ENCODE measurements around the gene LGMN.
"Not testable (repeated sequence)": the region's sequence is repeated elsewhere in the genome, so short reads cannot be mapped to it uniquely, and the experiment has no call there.

Gene LGMN

DNA sequence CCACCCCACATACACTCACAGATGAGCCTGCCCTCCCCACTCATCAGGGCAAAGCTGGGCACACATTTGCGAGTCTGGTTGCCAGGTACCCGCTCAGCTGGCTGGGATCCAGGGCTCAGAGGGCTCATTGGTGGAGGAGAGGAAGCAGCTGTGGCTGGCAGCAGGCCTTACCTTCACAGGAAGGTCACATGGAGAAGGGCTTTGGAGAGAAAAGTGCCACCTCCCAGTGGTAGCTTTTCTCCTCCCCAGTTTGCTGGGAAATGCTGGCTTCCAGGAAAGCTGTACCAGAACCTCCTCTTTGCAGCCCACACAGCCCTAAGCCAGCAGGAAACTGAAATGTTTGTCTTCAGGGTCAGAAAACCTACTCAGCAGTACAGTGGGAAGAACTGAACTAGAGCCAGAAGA, 55.6 kb downstream of the LGMN start:
- peak; percentile 88 for DNase-seq

DNA sequence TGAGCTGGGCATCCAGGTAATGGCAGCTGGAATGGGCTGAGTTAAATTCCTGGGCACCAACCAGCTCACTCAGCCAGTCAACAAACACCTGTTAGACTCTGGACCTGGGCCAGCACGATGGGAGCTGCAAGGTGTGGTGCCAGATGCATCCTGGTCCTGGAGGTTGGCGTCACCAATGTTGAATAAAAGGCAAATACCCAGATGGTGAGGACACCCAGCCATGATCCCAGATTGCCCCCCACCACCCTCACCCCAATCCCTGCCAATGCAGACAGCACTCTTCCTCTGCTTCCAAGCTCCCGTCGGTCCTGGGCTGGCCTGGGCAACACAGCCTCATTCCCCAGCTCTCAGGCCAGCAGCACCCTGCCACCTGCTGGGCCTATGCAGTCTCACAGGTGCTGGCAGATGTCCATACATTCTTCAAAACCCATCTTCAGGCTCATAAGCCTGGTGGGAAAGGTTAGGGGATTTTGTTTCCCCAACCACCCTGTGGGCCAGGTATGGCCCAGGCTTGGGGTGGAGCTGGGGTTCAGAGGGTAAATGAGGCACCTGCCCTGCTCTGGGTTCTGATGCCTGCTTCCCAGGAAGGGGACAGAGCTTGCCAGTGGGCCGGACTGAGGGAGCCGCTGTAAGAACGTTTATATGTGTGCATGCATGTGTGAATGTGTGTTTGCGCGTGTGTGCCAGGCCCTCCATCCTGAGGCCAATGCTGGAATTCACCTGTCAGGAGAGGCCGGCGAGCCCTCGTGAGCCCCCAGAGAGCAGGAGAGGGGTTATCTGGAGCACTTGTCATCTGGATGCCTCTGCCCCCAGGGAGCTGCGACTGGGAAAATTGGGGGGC, 58.0 kb downstream of the LGMN start:
- DNase-seq, result peak; percentile 60

DNA sequence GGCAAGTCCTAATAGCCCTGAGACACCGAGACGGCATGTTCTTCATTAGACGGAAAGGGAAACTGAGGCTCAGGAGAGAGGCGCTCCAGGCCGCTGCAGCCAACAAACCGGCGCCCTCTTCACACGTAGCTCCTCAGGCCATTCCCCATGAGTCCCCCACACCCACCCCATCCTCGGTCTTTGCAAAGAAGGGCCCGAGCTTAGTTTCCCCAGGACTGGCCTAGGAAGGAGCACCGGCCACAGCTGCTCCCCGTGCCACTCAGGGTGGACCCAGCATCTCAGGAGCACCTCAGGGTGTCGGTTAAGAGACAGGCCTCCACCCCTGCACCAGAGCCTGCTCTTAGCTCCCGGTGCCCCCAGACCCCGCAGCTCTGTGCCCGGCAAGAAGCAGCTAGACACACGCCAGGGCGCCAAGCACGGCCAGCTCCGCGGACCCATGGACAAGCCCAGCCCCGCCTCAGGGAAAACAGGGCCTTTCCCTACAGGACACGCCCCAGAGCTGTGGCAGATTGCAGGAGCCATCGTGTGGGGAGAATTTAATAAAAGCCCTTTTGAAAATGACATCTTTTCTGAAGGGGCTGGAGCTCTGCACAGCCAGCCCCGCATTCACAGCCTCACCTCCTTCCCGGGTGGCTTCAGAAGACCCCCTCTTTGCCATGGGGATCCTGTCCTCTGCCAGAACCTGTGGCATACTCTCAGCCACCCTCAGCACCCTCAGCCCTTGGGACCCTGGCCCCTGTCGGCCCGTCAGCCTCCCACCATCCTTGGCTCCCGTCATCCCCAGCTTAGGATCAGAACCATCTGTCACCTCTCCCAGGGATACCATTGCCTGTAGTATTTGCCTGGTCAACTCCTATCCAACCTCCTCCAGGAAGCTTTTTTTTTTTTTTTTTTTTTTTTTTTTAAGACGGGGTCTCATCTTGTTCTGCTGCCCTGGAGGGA, 59.7 kb downstream of the LGMN start:
- DNase-seq, result no peak

DNA sequence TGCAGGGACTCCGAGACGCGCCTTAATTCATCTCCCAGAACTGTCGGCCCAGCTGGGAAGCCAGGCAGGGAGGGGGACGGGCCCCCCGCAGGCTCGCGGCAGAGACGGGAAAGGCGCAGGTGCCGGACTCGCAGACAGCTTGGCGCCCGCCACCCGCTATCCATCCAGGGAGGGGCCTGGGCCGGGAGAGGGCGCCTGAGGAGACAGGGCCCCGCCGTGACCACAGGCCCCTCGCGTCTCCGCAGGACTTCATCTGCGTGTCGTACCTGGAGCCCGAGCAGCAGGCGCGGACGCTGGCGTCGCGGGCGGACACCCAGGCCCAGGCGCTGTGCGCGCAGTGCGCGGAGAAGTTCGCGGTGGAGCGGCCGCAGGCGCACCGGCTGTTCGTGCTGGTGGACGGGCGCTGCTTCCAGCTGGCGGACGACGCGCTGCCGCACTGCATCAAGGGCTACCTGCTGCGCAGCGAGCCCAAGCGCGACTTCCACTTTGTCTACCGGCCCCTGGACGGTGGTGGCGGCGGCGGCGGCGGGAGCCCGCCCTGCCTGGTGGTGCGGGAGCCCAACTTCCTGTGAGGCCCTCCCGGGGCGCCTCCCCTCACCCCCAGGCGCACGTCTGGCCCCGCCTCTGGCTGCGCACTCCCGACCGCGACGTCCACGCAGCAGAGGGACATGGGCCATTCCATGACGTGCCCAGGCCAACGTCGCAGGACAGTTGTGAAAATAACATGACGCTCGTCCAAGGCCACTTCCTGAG, 60.6 kb downstream of the LGMN start:
- no peak for DNase-seq

DNA sequence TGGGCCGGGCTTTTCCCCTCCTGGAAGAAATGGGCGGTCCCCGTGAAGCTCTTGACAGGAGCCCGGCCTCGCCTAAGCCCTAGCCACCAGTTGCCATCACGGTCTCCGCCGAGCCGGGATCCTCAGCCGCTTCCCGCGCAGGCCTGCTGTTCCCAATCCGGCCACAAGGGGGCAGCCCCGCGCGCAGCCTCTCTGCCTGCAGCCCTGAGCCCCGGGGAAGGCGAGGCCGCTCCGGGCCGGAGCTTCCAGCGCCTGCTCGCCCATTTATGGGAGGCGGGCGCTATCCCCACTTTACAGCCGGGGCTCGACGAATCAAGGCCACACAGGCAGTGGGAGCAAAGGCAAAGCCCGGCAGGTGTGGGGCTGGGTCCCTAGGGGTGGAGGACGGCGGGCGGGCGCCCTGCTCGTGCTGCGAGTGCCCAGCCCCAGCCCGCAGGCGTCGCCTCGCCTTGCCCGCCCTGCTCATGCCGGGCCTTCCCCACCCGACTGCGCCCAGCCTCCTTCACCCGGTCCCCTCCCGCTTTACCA, 61.5 kb downstream of the LGMN start:
- DNase-seq, result peak; percentile 40

DNA sequence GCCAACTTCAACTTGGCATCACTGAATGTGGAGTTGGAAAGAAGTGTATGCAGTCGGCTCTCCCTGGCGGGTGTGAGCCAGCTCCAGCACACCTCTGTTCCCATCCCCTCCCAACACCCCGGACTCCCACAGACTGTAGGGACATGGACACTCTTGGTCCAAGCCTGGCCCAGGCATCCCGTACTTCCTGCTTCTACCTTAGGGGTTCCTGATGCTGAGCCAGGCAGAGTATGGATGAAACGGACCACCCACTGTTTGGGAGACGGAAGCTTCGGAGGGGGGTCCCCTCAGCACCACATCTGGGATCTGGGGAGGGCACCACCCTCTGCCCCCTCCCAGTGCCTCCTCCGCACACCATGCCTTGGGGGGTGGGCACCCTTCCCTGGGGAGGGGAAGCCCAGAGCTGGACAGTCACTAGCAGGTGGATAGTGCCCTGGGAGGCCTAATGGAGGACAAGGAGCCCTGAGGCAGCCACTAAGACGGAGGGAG, 62.0 kb downstream of the LGMN start:
- DNase-seq, result no peak

DNA sequence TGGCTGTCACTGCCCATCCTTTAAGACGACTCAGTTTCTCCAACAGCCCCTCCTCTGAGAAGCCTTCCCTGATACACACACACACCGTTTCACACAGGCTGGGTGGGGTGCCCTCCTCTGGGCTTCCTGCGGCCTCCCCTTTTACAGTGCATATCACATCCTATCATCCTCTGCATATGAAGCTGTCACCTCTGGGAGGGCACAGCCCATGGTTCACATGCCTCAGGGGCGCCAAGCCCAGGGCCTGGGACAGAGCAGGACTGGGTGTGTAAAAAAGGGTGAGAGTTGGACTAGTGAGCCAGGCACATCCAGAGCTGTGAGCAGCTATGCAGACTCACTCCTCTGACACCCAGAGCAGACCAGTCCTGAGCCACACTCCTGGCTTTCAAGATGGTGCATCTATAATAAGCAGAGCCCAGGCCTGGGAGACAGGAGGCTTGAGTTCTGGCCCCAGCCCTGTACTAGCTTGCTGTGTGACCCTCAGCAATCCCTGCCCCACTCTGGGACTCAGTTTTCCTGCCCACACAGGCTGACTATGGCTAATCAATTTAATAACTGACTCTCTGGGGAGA, 62.6 kb downstream of the LGMN start:
- no peak for DNase-seq

DNA sequence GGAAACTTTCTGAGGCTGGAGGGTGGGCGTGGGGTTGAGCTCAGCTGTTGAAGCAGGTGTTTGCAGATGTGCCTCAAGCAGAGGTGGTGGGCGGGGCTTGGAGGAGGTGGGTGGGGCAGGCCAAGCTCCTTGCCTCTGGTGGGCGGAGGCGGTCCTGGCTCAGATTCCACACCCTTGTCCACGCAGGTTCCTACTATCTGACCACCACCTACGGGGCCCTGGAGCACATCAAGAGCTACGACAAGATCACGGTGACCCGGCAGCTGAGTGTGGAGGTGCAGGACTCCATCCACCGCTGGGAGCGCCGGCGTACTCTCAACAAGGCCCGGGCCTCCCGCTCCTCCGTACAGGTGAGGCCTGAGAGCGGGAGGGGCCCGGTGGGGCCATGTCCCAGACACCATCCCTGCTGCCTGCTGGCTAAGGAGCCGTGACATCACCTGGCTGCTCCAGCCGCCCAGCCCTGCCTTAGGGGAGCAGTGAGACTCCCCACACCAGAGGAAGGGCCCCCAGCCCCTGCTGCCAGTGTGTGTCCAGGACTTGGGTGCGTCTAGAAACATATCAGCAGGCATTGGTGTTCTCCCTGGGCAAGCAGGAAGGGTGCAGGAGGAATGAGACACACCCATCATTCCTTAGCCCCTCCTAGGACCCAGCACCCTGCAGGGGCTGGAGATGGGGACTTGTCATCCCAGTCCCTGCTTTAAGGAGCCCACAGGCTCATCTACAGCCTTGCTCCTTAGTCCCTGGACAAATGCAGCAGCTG, 63.4 kb downstream of the LGMN start:
- DNase-seq, result no peak

DNA sequence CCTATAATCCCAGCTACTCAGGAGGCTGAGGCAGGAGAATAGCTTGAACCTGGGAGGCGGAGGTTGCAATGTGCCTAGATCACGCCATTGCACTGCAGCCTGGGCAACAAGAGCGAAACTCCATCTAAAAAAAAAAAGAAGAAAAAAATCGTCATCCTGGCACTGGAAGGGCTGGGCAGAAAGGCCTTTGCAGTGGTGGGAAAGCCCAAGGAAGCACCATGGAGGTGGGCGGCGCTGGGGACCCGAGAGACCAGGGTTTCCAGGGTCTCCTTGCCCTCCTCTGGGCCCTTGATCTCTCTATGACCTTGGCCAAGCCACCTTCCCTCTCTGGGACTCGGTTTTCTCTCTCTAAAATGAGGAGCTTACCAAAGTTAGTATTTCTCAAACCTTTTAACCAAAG, 65.4 kb downstream of the LGMN start:
- no peak for DNase-seq

DNA sequence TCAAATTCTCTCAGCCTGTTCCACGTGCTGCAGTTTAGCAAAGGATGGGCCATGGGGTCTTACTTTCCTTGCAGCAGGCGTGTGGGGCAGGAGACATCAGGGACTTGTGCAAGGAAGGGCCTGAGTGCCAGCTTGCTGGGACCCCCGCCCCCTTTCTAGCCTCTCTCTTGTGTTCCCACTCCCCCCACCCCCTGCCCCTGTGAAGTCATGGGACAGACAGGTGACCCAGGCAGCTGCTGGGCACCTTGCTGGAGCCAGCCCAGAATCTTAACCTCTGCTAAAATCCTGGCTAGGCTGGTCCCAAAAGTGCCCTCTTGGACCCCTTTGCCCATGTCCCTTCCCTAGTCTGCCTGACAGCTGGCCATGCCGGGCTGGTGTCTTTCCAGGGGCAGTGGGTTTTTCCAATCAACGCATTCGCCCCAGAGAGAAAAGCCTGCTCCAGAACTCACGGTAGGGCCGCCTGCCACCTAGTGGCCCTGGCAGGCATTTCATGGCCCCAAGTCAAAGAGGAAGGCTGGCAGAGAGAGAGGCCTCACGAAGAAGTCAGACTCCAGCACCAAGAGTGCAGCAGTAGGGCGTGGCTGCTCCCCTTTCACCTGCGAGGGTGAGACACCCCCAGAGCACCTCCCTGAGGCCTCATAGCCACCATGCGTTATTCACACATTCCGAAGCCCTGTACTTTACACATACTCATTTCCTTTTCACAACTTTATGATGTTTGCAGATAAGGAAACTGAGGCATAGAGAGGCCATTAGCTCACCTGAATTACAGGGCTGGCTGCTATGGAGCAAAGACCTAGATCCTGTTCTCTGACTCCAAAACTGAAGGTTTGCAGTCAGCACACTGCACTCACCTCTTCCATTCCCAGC, 67.4 kb downstream of the LGMN start:
- peak; percentile 20 for DNase-seq

DNA sequence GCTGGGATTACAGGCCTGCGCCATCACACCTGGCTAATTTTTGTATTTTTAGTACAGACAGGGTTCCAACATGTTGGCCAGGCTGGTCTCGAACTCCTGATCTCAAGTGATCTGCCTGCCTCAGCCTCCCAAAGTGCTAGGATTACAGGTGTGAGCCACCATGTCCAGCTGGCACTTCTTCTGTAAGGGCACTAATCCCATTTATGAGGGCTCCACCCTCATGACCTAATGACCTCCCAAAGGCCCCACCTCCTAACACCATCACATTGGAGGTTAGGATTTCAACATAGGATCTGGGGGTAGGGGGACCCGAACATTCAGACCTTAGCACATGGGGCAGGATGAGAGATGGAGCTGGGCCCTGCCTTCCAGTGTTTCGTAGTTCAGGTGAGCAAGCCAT, 68.1 kb downstream of the LGMN start:
- DNase-seq, result not testable (repeated sequence)

DNA sequence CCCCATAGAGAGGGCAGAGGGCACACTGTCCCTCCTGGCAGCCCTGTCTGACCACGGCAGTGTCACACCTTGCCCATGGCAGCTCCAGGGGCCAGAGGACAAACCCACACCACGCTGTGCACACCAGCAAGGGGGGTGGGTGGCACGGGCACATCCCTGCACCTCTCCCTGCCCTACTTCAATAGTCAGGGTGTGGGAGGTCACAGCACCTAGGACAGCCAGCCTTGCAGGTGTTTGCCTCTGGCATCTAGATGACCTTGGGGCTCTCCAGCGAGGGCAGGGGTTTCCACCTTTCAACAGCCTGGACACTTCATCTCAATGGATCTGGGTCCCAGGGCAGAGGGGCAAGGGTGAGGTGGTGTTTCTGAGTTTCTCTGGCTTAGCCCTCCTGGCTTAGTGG, 69.2 kb downstream of the LGMN start:
- DNase-seq, result no peak

DNA sequence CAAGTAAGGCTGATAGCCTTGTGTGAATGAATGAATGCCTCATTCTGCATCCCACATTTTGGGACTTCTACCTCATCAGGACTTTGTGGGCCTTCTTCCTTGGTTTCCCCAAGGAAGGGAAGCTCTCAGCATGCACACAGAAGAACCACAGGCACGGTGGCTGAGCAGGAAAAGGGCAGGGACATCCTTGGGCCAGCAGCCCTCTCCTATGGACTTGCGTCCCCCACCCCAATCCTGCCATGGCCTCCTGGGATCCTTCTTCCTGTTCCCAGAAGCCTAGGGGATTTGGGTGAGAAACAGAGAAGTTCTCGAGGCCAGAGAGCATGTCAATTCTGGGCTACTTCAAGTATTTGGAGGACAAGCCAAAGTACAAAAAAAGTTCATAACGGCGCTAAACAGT, 69.7 kb downstream of the LGMN start:
- no peak for DNase-seq

DNA sequence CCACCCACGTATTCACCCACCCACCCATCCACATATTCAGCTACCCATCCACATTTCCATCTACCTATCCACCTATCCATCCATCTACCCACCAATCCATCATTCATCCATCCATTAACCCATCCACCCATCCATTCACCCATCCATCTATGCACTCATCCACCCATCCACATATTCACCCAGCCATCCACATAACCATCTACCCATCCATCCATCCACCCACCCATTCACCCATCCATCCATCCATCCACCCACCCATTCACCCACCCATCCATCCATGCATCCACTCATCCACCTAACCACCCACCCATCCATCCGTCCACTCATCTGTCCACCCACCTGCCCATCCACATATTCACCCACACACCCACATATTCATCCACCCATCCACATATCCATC, 70.5 kb downstream of the LGMN start:
- DNase-seq, result no peak

DNA sequence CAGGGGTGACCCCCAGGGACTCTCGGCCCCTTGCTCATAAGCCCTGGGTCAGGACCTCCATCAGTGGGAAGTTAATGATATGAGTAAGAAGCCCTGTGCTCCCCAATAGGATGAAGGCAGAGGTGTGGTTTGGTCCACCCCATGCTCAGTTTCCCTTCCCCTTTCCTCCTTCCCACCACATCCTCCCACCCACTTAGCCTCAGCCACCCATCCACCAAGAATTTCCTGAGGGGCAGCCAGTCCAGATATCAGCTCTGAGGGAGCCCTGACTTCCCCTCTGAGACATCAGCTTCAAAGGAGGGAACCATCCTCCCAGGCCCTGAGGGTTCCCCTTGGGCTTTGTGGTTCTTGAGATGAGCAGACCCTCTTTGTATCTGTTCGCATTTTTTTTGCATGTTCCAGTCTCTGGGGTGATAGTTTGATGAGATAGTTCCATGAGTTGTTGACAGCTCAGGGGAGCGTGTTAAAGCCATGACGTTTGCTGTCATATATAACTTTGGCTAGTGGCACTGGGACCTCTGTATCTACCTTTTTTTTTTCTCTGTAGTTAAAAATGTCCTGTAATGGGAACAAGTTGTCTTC, 71.2 kb downstream of the LGMN start:
- no peak for DNase-seq

DNA sequence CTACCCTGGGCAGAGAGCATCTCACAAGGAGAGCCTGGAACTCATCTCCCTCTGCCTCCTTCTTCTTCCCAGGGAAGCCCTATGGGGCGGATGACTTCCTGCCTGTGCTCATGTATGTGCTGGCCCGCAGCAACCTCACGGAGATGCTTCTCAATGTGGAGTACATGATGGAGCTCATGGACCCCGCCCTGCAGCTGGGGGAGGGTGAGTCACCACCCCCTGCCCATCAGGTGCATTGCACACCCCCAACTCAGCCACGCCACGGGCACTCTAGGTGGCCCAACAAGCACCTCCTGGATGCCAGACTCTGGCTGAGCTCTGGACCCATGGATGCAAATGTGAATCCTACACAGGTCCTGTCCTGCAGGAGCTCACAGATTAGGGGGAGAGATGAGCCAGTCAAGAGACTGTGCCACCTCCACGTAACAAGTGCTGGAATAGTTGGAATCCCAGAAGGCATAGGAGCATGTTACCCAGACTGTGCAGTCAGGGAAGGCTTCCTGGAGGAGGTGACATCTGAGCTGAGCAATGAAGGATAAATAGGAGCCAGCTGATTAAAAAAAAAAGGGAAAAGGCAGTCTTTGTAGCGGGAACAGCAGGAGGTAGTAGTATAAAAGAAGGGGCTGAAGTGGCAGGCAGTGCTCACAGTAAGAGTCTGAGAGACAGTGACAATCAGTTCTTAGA, 71.9 kb downstream of the LGMN start:
- no peak for DNase-seq

DNA sequence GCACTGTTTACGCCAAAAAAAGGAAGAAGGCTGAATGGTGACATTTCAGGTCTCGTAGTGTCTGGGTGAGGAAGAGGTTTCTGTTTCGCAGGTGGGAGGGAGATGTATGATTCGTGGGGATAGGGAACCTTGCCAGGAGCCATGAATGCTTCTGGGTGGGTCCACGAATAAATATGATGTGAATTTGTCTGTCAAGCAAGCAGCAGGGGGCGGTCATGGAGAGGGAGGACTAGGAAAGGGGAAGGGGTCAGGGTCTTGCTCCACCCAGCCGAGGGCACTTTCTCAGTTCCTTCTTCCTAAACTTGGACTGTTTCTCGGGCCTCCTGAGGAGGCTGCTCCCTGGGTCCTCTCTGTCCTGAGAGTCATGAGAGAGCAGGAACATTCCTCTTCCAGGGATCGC, 72.5 kb downstream of the LGMN start:
- no peak for DNase-seq

DNA sequence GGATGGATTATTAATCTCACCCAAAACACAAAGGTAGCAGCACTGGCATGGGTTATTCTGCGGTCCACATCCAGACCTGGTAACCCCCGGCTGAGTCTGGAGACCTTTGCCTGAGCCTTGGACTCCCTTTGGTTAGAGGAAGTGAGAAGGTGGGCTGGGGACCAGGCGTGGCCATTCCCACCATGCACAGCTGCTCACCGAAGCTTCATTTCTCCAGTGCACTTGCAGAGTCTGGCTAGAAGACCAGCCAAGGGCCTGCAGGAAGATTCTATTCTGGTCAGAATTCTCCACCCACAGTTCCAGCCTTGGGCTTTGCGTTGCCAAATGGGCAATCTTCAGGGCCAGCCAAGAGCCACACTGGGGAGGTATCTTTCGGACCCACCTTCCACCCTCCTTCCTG, 73.0 kb downstream of the LGMN start:
- DNase-seq, result no peak

DNA sequence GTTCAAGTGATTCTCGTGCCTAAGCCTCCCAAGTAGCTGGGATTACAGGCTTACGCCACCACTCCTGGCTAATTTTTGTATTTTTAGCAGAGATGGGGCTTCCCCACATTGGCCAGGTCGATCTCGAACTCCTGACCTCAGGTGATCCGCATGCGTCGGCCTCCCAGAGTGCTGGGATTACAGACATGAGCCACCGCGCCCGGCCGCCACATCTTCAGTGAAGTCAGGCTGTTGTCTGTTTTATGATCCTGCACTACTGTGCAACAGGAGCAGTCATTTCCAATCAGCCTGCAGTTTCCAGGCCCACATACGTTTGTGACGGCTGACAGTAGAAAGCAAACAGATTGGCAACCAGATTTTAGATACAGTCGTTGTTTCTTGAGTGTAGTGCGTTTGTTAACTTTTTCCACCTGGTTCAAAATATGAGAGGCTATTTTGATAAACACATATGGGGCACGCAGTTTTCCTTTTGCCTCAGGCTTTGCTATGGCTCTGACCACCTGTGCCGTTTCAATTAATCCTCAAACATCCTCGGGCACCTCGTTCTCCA, 74.8 kb downstream of the LGMN start:
- DNase-seq, result no peak
